Nephron (organoid): ENCODE data around the gene ZNF322.

ENCODE experiments used
- H3K27ac Mint-ChIP-seq, 3 experiments: 2 replicates each; pipeline ENCODE4 v1.8.0; 2020; ENCODE audit warnings: mixed read lengths in 3 of 3, mild to moderate bottlenecking in 2 of 3, moderate library complexity in 1 of 3
- H3K27me3 Mint-ChIP-seq: 2 replicates; pipeline ENCODE4 v1.8.0; 2021; ENCODE audit warnings: low read depth, mild to moderate bottlenecking, moderate library complexity, mixed read lengths
- H3K36me3 Mint-ChIP-seq: 2 replicates; pipeline ENCODE4 v1.8.0; 2020; ENCODE audit warnings: low read depth, mixed read lengths
- H3K4me1 Mint-ChIP-seq: 2 replicates; pipeline ENCODE4 v1.8.0; 2020; ENCODE audit warnings: mixed read lengths
- H3K4me3 Mint-ChIP-seq, 3 experiments: 2 replicates each; pipeline ENCODE4 v1.8.0; 2020; ENCODE audit warnings: mild to moderate bottlenecking in 3 of 3, mixed read lengths in 3 of 3, moderate library complexity in 2 of 3
- H3K9me3 Mint-ChIP-seq: 2 replicates; pipeline ENCODE4 v1.8.0; 2020; ENCODE audit warnings: mixed read lengths
- CTCF ChIP-seq, 3 experiments: fragments of 200-600 bp; sonication (generic); IDR thresholded peaks; one replicate each; pipeline ENCODE4 v1.5.0; 2021; ENCODE audit warnings: antibody characterized with exemption in 3 of 3; ENCODE audit not compliant: unreplicated experiment in 3 of 3

ZNF322 gene

GRCh38 chr6:26602262-26602661, 57.3 kb downstream of the ZNF322 start:
- Mint-ChIP-seq H3K4me3 (no peak overlapping the region), H3K4me1 (peaks cover 5% of the 10 kb centered on the region), H3K36me3 (peaks cover 14% of the 10 kb centered on the region), H3K27ac (no peak overlapping the region), H3K27me3 (no peaks in the 10 kb centered on the region), H3K9me3 (no peaks in the 10 kb centered on the region)
- TF ChIP-seq CTCF (IDR thresholded peaks at IDR 0.05; ENCODE audit: unreplicated experiment in 3 of 3) = no peak

- Mint-ChIP-seq H3K27ac (no peak overlapping the region), H3K36me3 (peaks cover 14% of the 10 kb centered on the region), H3K4me3 (peak overlapping the region; percentile 44 to 74 (median 70)), H3K27me3 (no peaks in the 10 kb centered on the region), H3K4me1 (peaks cover 5% of the 10 kb centered on the region), H3K9me3 (no peaks in the 10 kb centered on the region)
- no peak for TF ChIP-seq CTCF (IDR thresholded peaks at IDR 0.05; ENCODE audit: unreplicated experiment in 3 of 3)
Observed at GRCh38 chr6:26600759-26601158, 58.8 kb downstream of the ZNF322 start.

GRCh38 chr6:26599591-26599990, 60.0 kb downstream of the ZNF322 start:
- no peak for TF ChIP-seq CTCF (IDR thresholded peaks at IDR 0.05; ENCODE audit: unreplicated experiment in 3 of 3)
- Mint-ChIP-seq H3K27ac (no peak overlapping the region), H3K9me3 (no peaks in the 10 kb centered on the region), H3K4me3 (peak overlapping the region; percentile 51 to 79 (median 52)), H3K27me3 (no peaks in the 10 kb centered on the region), H3K4me1 (peaks cover 5% of the 10 kb centered on the region), H3K36me3 (peaks cover 14% of the 10 kb centered on the region)

GRCh38 chr6:26599134-26599533, 60.4 kb downstream of the ZNF322 start:
- TF ChIP-seq CTCF (IDR thresholded peaks at IDR 0.05; ENCODE audit: unreplicated experiment in 3 of 3) = no peak
- Mint-ChIP-seq H3K27ac (no peak overlapping the region), H3K4me1 (peaks cover 5% of the 10 kb centered on the region), H3K4me3 (peak overlapping the region; percentile 51 to 79 (median 52)), H3K36me3 (peaks cover 14% of the 10 kb centered on the region), H3K27me3 (no peaks in the 10 kb centered on the region), H3K9me3 (no peaks in the 10 kb centered on the region)

GRCh38 chr6:26598267-26598666, 61.3 kb downstream of the ZNF322 start:
- Mint-ChIP-seq H3K4me1 (peaks cover 5% of the 10 kb centered on the region), H3K27ac (peak overlapping the region in 1 of 3 experiments; percentile 6)

More at GRCh38 chr6:26598267-26598666, 61.3 kb downstream of the ZNF322 start:
- Mint-ChIP-seq H3K27me3 (no peaks in the 10 kb centered on the region), H3K4me3 (no peak overlapping the region), H3K36me3 (peaks cover 14% of the 10 kb centered on the region), H3K9me3 (no peaks in the 10 kb centered on the region)
- no peak for TF ChIP-seq CTCF (IDR thresholded peaks at IDR 0.05; ENCODE audit: unreplicated experiment in 3 of 3)
